GM12874 (cell line): ENCODE results near the gene TRAIP.

ENCODE experiments used
- TF ChIP-seq, protein P1 (sequence below): IDR thresholded peaks from 2 replicates; pipeline ENCODE4 v1.5.1; 2011; ENCODE audit warnings: low read depth, mild to moderate bottlenecking, control low read depth, low read length, moderate library complexity; ENCODE audit not compliant: insufficient read depth

Gene TRAIP

DNA sequence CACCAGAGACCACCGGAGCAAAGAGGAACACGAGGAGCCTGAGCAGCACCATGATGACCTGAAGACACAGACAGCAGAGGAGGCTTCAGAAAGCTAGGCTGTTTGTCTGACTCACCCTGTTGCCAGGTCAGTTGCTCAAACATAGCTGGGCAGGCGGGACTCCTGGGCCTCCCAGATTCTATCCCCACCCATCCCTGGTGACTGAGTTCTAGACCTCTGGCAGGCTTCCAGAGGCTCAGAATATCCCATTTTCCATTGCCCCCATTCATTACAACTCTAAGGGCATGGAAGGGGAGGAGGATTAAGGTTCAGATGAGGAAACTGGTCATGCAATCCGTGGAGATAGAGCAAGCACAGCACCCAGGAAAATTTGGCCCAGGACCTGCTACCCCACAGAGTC is 56.6 kb downstream of the TRAIP start, which contains the start of gene CDHR4:
CDHR4 (minus strand) TSS at position 113 of the 400 bp plus-strand sequence; CDS start at position 52, 61 bp downstream.
- TF ChIP-seq, protein P1, sequence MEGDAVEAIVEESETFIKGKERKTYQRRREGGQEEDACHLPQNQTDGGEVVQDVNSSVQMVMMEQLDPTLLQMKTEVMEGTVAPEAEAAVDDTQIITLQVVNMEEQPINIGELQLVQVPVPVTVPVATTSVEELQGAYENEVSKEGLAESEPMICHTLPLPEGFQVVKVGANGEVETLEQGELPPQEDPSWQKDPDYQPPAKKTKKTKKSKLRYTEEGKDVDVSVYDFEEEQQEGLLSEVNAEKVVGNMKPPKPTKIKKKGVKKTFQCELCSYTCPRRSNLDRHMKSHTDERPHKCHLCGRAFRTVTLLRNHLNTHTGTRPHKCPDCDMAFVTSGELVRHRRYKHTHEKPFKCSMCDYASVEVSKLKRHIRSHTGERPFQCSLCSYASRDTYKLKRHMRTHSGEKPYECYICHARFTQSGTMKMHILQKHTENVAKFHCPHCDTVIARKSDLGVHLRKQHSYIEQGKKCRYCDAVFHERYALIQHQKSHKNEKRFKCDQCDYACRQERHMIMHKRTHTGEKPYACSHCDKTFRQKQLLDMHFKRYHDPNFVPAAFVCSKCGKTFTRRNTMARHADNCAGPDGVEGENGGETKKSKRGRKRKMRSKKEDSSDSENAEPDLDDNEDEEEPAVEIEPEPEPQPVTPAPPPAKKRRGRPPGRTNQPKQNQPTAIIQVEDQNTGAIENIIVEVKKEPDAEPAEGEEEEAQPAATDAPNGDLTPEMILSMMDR = no peak

DNA sequence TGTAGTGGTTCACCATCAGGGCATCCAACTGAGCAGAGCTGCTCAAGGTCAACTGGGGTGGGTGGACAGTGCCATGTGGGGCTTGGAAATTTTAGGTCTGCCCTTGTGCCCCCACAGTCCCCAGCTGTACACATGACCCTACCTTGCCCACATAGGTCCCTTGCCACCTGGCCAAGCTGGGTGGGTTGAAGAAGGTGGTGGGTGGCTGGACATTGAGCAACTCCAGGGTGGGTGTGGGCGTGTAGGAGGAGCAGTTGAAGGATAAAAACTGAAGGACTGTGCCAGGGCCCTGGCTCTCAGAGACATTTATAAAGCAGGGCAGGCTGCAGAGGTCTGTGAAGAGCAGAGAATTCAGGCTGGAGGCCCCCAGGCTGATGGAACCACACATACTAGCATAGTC is 57.3 kb downstream of the TRAIP start:
- TF ChIP-seq, protein P1 = no peak

DNA sequence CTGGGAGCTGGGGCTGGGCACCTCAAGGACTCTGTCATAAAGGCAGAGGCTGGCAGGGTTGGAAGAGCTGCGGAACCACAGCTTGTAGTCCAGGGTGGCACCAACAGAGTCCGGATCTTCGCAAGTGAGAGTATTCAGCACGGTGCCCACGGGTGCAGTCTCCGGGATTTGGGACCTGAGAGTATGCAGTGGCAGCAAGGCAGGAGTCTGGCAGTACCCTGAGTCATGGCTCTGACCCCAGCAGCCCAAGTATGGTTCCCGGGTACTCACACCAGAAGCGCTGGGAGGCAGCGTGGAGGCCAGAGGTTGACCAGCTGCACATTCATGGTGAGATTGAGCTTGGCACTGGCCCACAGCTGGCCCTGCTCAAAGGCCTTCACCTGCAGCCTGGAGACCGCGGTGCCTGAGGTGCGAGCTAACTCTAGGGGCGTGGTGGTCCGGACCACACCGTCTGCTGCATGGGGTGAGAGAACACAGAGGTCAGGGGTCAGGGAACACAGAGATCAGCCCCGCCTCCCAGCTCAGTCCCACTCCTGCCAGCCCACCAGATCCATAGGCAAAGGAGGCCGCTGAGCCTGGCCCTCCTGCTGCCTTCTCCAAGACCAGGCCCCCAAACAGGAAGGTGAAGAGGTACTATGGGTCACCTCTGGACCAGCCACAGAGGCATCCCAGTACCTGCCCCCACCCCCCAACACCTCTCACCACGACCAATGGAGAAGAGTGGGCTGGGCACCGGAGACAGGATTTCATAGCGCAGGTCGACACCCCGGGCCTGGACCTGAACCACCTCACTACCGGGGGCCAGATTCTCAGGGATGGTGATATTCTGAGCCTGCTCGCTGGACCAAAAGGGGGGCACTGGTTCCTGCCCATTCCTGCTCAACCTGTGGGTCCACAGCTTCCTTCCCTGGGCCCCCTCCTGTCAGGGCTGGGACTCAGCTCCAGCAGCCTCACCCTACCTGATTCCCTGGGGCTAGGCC is 61.1 kb downstream of the TRAIP start:
- TF ChIP-seq, protein P1 = no peak

DNA sequence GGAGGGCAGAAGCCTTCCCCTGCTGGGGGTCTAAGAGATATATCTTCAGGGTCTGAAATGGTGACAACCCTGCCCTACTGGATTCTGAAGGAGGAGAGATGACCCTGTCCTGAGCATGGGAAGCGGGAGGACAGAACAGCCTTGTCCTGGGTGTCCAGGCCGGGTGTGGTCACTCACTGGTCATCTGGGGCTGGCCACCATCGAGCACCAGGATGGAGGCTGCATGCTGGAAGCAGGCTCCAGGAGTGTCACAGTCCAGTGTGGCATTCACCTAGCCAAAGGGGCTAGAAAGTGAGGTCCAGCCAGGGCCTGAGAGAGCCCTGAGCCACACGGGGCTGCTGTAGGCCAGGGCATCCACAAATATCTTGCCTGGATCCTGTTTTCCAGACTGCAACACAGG is 61.9 kb downstream of the TRAIP start:
- TF ChIP-seq, protein P1 = no peak

DNA sequence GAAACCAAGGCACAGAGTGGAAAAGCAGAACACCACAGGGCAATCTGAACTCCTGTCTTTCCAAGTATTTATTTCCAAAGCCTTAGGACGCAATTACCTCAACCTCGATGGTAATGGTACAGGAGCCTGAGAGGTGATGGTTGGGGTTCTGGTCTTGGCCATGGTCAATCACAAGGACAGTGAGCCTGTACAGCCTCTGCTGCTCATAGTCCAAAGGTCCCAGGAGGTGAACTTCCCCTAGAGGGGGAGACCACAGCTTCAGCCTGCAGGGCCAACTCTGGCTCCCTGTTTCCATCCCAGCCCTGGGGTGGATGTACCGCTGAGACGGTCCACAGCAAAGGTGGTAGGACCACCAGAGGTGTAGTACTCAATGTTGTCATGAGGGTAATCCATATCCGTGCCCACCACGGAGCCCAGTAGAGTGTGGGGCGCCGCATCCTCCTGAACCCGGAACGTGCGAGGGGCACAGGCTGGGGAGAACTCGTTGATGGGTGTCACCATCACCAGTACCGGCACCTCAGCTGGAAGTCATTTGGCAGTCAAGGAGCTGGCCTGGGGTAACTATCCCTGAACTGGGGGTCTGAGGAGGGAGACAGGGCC is 62.8 kb downstream of the TRAIP start:
- TF ChIP-seq, protein P1 = no peak

DNA sequence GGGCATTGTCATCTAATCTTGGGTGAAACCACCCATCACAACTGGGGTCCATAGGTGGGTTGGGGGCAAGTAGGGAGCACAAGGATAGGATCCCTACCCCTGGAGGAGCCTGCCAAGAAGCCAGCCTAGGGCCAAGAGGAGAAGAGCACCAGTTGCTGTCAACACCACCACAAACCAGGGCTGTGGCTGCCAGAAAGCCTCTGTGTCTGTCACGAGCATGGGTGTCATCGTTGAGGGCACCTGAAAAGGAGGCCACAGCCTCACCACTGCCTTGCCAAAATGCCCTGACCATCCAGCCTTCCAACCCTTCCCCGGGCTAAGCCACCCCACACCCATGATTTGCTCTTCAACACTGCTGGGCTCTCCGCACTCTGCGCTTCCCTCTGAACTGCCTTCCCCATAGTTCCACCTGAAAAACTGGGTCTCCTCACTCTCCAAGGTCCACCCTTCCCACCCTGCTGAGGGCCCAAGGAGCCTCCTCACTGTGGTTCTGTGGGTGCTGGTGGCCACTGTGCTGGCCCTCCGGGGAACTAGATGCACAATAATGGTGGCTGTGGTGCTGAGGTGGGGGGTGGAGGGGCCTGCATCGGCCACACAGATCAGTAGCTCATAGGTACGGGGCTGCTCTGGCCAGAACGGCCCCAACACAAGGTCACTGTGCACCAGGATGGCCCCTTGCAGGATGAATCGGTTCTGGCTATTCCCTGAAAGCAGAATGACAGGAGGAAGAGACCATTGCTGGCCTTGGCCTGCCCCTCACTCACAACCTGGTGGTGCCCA is 63.8 kb downstream of the TRAIP start:
- TF ChIP-seq, protein P1 = no peak

DNA sequence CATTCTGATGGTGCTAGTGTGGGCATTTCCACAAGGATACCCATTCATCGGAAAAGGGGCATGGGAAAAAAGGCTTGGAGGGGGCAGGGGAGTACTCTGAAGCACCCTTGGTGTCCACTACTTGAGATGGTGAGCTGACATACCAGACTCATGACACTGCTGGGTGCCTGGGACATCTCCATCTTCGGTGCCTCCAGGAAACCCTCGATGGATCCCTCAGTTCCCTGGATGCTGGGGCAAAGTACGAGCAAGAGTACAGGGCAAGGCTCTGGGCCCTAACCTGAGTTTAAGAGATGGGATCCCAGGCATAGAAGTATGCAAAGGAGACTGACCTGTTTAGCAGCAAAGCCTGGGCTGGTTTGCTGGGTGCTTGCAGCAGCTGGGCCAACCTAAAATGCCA is 64.8 kb downstream of the TRAIP start:
- TF ChIP-seq, protein P1 = no peak
